ENCODE measurements around the gene FAF1. TPM values are rescaled to one million over a fixed set of nuclear protein-coding genes. Genes with fewer than 3 reads are reported as not detected.
A peak's percentile ranks its signal among the peaks of the same experiment; 100 is the strongest.

Gene FAF1
- total and polyA plus RNA-seq, 4 donors = 8.6 to 45.0 (median 18.2) TPM

- no peak overlapping the region for H3K27ac ChIP-seq (ENCODE audit: low read depth in 1 of 2, low read length in 2 of 2)
- WGBS = 4% methylated on average over 69 of the region's 69 CpGs
- no peak for DNase-seq (ENCODE audit: low spot score)
- peak overlapping the region in 1 of 3 donors; percentile 3 for H3K4me3 ChIP-seq (ENCODE audit: low read depth in 1 of 3, low read length in 3 of 3)
- H3K9ac ChIP-seq (ENCODE audit: low read depth in 1 of 2, low read length in 2 of 2) = no peak overlapping the region
- no peaks in the 10 kb centered on the region for H3K36me3 ChIP-seq (ENCODE audit: control insufficient read depth in 4 of 4, insufficient read depth in 3 of 4, low read depth in 1 of 4, low read length in 3 of 4)
- H3K9me3 ChIP-seq (ENCODE audit: control insufficient read depth in 4 of 4, low read length in 3 of 4) = no peaks in the 10 kb centered on the region
- no peak for TF ChIP-seq GABPA (IDR thresholded peaks at IDR 0.05 in 1 of 2, conservative IDR thresholded peaks at IDR 0.05 in 1 of 2)
- H3K27me3 ChIP-seq (ENCODE audit: control insufficient read depth in 4 of 4, insufficient read depth in 4 of 4, low read length in 3 of 4) = peaks cover 11 to 24% (median 17%) of the 10 kb centered on the region in 4 donors
- peaks cover 33 to 60% (median 36%) of the 10 kb centered on the region in 4 donors for H3K4me1 ChIP-seq (ENCODE audit: control insufficient read depth in 4 of 4, insufficient read depth in 4 of 4, low read length in 3 of 4)
These were observed 539.2 kb downstream of the FAF1 start for GRCh38 chr1:50420689-50421365.

DNA sequence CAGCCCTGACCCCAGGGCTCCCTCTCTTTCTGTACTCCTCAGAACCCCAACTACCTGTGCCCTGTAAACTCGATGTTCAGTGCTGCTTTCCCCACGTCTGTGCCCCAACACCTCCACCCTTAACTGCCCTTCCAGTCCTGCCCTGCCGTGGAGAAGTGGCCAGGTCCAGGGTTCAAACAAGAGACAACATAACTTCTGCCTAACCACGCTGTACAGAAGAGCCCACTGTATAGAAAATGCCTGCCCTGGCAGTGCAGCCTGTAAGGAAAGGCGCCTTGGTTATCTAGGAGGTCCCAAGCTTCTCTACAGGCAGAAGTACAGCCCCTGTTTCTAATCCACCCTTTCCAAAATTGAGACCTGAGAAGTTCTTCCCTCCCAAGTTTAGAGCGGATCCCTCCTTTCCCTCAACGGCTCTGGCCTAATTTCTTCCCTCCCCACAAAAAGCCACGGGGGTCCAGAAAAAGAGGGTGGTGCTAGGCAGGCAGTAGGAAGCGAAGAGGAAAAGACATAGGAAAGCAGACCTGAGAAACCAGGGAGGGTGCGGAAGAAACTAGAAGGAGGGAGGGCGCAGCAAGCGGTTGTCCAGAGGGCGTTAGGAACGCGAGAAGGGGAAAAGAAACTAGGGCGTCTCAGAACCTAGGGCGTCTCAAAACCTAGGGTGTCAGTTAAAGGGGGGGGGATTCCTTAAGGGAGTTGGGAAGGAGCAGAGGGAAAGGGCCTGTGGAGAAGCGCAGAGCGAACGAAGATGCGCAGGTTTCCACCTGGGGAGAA, 540.0 kb downstream of the FAF1 start:
- TF ChIP-seq RXRA (IDR thresholded peaks at IDR 0.05) (no peak), RAD21 (IDR thresholded peaks at IDR 0.05) (no peak), ZBTB33 (IDR thresholded peaks at IDR 0.05) (no peak), HNF4G (IDR thresholded peaks at IDR 0.05) (no peak), SP1 (IDR thresholded peaks at IDR 0.05) (no peak), ATF3 (IDR thresholded peaks at IDR 0.05) (no peak), YY1 (IDR thresholded peaks at IDR 0.05) (no peak), FOXA2 (IDR thresholded peaks at IDR 0.05) (no peak), MAX (IDR thresholded peaks at IDR 0.05) (no peak), EGR1 (IDR thresholded peaks at IDR 0.05; ENCODE audit: low read depth in 2 of 2) (no peak), TAF1 (conservative IDR thresholded peaks at IDR 0.05) (no peak), GABPA (IDR thresholded peaks at IDR 0.05 in 1 of 2, conservative IDR thresholded peaks at IDR 0.05 in 1 of 2) (no peak), HNF4A (conservative IDR thresholded peaks at IDR 0.05) (no peak), NR2F2 (IDR thresholded peaks at IDR 0.05) (no peak), JUND (IDR thresholded peaks at IDR 0.05) (no peak), FOXA1 (IDR thresholded peaks at IDR 0.05) (no peak)
- TF ChIP-seq, protein P1, sequence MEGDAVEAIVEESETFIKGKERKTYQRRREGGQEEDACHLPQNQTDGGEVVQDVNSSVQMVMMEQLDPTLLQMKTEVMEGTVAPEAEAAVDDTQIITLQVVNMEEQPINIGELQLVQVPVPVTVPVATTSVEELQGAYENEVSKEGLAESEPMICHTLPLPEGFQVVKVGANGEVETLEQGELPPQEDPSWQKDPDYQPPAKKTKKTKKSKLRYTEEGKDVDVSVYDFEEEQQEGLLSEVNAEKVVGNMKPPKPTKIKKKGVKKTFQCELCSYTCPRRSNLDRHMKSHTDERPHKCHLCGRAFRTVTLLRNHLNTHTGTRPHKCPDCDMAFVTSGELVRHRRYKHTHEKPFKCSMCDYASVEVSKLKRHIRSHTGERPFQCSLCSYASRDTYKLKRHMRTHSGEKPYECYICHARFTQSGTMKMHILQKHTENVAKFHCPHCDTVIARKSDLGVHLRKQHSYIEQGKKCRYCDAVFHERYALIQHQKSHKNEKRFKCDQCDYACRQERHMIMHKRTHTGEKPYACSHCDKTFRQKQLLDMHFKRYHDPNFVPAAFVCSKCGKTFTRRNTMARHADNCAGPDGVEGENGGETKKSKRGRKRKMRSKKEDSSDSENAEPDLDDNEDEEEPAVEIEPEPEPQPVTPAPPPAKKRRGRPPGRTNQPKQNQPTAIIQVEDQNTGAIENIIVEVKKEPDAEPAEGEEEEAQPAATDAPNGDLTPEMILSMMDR (IDR thresholded peaks at IDR 0.05; ENCODE audit: low read depth, low read length, missing input control) = no peak
- TF ChIP-seq, protein P2, sequence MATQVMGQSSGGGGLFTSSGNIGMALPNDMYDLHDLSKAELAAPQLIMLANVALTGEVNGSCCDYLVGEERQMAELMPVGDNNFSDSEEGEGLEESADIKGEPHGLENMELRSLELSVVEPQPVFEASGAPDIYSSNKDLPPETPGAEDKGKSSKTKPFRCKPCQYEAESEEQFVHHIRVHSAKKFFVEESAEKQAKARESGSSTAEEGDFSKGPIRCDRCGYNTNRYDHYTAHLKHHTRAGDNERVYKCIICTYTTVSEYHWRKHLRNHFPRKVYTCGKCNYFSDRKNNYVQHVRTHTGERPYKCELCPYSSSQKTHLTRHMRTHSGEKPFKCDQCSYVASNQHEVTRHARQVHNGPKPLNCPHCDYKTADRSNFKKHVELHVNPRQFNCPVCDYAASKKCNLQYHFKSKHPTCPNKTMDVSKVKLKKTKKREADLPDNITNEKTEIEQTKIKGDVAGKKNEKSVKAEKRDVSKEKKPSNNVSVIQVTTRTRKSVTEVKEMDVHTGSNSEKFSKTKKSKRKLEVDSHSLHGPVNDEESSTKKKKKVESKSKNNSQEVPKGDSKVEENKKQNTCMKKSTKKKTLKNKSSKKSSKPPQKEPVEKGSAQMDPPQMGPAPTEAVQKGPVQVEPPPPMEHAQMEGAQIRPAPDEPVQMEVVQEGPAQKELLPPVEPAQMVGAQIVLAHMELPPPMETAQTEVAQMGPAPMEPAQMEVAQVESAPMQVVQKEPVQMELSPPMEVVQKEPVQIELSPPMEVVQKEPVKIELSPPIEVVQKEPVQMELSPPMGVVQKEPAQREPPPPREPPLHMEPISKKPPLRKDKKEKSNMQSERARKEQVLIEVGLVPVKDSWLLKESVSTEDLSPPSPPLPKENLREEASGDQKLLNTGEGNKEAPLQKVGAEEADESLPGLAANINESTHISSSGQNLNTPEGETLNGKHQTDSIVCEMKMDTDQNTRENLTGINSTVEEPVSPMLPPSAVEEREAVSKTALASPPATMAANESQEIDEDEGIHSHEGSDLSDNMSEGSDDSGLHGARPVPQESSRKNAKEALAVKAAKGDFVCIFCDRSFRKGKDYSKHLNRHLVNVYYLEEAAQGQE (IDR thresholded peaks at IDR 0.05) = no peak
- Histone ChIP-seq H3K9me3 (ENCODE audit: control insufficient read depth in 4 of 4, low read length in 3 of 4) (no peaks in the 10 kb centered on the region), H3K27me3 (ENCODE audit: control insufficient read depth in 4 of 4, insufficient read depth in 4 of 4, low read length in 3 of 4) (peaks cover 11 to 27% (median 17%) of the 10 kb centered on the region in 4 donors), H3K36me3 (ENCODE audit: control insufficient read depth in 4 of 4, insufficient read depth in 3 of 4, low read depth in 1 of 4, low read length in 3 of 4) (no peaks in the 10 kb centered on the region), H3K27ac (ENCODE audit: low read depth in 1 of 2, low read length in 2 of 2) (no peak overlapping the region), H3K4me3 (ENCODE audit: low read depth in 1 of 3, low read length in 3 of 3) (no peak overlapping the region), H3K9ac (ENCODE audit: low read depth in 1 of 2, low read length in 2 of 2) (no peak overlapping the region), H3K4me1 (ENCODE audit: control insufficient read depth in 4 of 4, insufficient read depth in 4 of 4, low read length in 3 of 4) (peaks cover 31 to 55% (median 35%) of the 10 kb centered on the region in 4 donors)
- DNase-seq (ENCODE audit: low spot score) = no peak
- 8% methylated on average over 21 of the region's 21 CpGs for WGBS

All from liver (tissue), 9 donors.